H9 (cell line): ENCODE measurements around the gene EIF2AK2. TPM values are rescaled to one million over a fixed set of nuclear protein-coding genes. Genes with fewer than 3 reads are reported as not detected.

Source experiments
- DNase-seq: peaks from one replicate; pipeline ENCODE4 v3.0.0-alpha.2; 2017
- H2AFZ ChIP-seq: one replicate; pipeline ENCODE4 v1.6.1; 2013; ENCODE audit warnings: mild to moderate bottlenecking, low read length, control low read depth, moderate library complexity
- H2AK5ac ChIP-seq: 2 replicates; pipeline ENCODE4 v1.6.1; 2013; ENCODE audit warnings: low read length, control low read depth, mixed read lengths; ENCODE audit not compliant: insufficient read length
- H2BK120ac ChIP-seq: one replicate; pipeline ENCODE4 v1.6.1; 2013; ENCODE audit warnings: low read depth, mild to moderate bottlenecking, low read length, control low read depth, inconsistent platforms; ENCODE audit not compliant: poor library complexity, severe bottlenecking
- H2BK12ac ChIP-seq: 2 replicates; pipeline ENCODE4 v1.6.1; 2013; ENCODE audit warnings: low read length, control low read depth, mixed read lengths, low read depth; ENCODE audit not compliant: insufficient read length
- H2BK15ac ChIP-seq: 2 replicates; pipeline ENCODE4 v1.6.1; 2013; ENCODE audit warnings: low read depth, low read length, control low read depth
- H2BK20ac ChIP-seq: one replicate; pipeline ENCODE4 v1.6.1; 2013; ENCODE audit warnings: low read depth, mild to moderate bottlenecking, low read length, control low read depth, inconsistent platforms; ENCODE audit not compliant: poor library complexity, severe bottlenecking
- H2BK5ac ChIP-seq: 2 replicates; pipeline ENCODE4 v1.6.1; 2013; ENCODE audit warnings: low read length, control low read depth, mixed read lengths; ENCODE audit not compliant: insufficient read length
- H3K14ac ChIP-seq: 2 replicates; pipeline ENCODE4 v1.6.1; 2013; ENCODE audit warnings: low read length, control low read depth; ENCODE audit not compliant: insufficient read depth
- H3K18ac ChIP-seq: 2 replicates; pipeline ENCODE4 v1.6.1; 2013; ENCODE audit warnings: low read depth, mild to moderate bottlenecking, mixed read lengths, low read length, control low read depth; ENCODE audit not compliant: insufficient read length
- H3K23ac ChIP-seq: 2 replicates; pipeline ENCODE4 v1.6.1; 2013; ENCODE audit warnings: low read length, control low read depth, mixed read lengths, low read depth; ENCODE audit not compliant: insufficient read length
- H3K23me2 ChIP-seq: 2 replicates; pipeline ENCODE4 v1.6.1; 2013; ENCODE audit warnings: low read depth, mild to moderate bottlenecking, mixed read lengths, low read length, control low read depth; ENCODE audit not compliant: insufficient read length, poor library complexity, severe bottlenecking
- H3K27ac ChIP-seq: 2 replicates; pipeline ENCODE4 v1.5.1; 2013; ENCODE audit warnings: low read length, control low read depth, mixed read lengths, low read depth; ENCODE audit not compliant: insufficient read length
- H3K27me3 ChIP-seq: 2 replicates; pipeline ENCODE4 v1.6.1; 2013; ENCODE audit warnings: low read length, control low read depth, inconsistent platforms; ENCODE audit not compliant: insufficient read depth
- H3K4ac ChIP-seq: 2 replicates; pipeline ENCODE4 v1.6.1; 2013; ENCODE audit warnings: low read depth, mild to moderate bottlenecking, control low read depth, inconsistent platforms, low read length, moderate library complexity
- H3K4me1 ChIP-seq: 2 replicates; pipeline ENCODE4 v1.6.1; 2013; ENCODE audit warnings: low read length, control low read depth, inconsistent platforms; ENCODE audit not compliant: insufficient read depth
- H3K4me2 ChIP-seq: 2 replicates; pipeline ENCODE4 v1.6.1; 2013; ENCODE audit warnings: low read length, control low read depth, mixed read lengths; ENCODE audit not compliant: insufficient read length, insufficient read depth
- H3K56ac ChIP-seq: 2 replicates; pipeline ENCODE4 v1.6.1; 2013; ENCODE audit warnings: low read depth, mild to moderate bottlenecking, mixed read lengths, low read length, control low read depth; ENCODE audit not compliant: insufficient read length
- H3K79me1 ChIP-seq: 2 replicates; pipeline ENCODE4 v1.6.1; 2013; ENCODE audit warnings: low read depth, mild to moderate bottlenecking, moderate library complexity, low read length, control low read depth, inconsistent platforms; ENCODE audit not compliant: insufficient read depth, poor library complexity, severe bottlenecking
- H3K79me2 ChIP-seq: 2 replicates; pipeline ENCODE4 v1.6.1; 2013; ENCODE audit warnings: low read length, control low read depth, inconsistent platforms; ENCODE audit not compliant: insufficient read depth
- H3K9ac ChIP-seq: 2 replicates; pipeline ENCODE4 v1.6.1; 2013; ENCODE audit warnings: low read length, control low read depth, mixed read lengths; ENCODE audit not compliant: insufficient read length; ENCODE audit errors: extremely low read depth
- H3K9me3 ChIP-seq: one replicate; pipeline ENCODE4 v1.6.1; 2013; ENCODE audit warnings: low read depth, low read length, inconsistent platforms; ENCODE audit not compliant: control insufficient read depth
- H3T11ph ChIP-seq: one replicate; pipeline ENCODE4 v1.6.1; 2013; ENCODE audit warnings: mild to moderate bottlenecking, low read length, control low read depth, inconsistent platforms
- H4K20me1 ChIP-seq: one replicate; pipeline ENCODE4 v1.6.1; 2013; ENCODE audit not compliant: control insufficient read depth, insufficient read length, insufficient read depth
- H4K5ac ChIP-seq: 2 replicates; pipeline ENCODE4 v1.6.1; 2013; ENCODE audit warnings: low read depth, mild to moderate bottlenecking, mixed read lengths, low read length, control low read depth; ENCODE audit not compliant: insufficient read length
- H4K8ac ChIP-seq: replicated peaks from 2 replicates; pipeline ENCODE4 v1.6.1; 2013; ENCODE audit warnings: low read length, control low read depth, mixed read lengths, low read depth; ENCODE audit not compliant: insufficient read length
- H4K91ac ChIP-seq: 2 replicates; pipeline ENCODE4 v1.6.1; 2013; ENCODE audit warnings: low read depth, mild to moderate bottlenecking, moderate library complexity, mixed read lengths, low read length, control low read depth; ENCODE audit not compliant: insufficient read length
- H3K27ac Mint-ChIP-seq, 3 experiments: 2 replicates in 2 of 3; 3 replicates in 1 of 3; pipeline ENCODE4 v1.8.0; 2020 to 2021; ENCODE audit warnings: mixed read lengths in 3 of 3, mild to moderate bottlenecking in 1 of 3, moderate library complexity in 1 of 3
- H3K27me3 Mint-ChIP-seq: 2 replicates; pipeline ENCODE4 v1.8.0; 2021; ENCODE audit warnings: low read depth, mild to moderate bottlenecking, moderate library complexity, mixed read lengths
- H3K36me3 Mint-ChIP-seq, 3 experiments: 2 replicates in 2 of 3; 3 replicates in 1 of 3; pipeline ENCODE4 v1.8.0; 2020 to 2021; ENCODE audit warnings: low read depth in 3 of 3, mixed read lengths in 3 of 3; ENCODE audit not compliant: insufficient read depth in 1 of 3
- H3K4me1 Mint-ChIP-seq, 2 experiments: 2 replicates each; pipeline ENCODE4 v1.8.0; 2020; ENCODE audit warnings: mixed read lengths in 2 of 2
- H3K4me3 Mint-ChIP-seq, 2 experiments: 2 replicates in 1 of 2; 3 replicates in 1 of 2; pipeline ENCODE4 v1.8.0; 2020 to 2021; ENCODE audit warnings: mild to moderate bottlenecking in 2 of 2, mixed read lengths in 2 of 2, moderate library complexity in 1 of 2
- H3K9me3 Mint-ChIP-seq, 2 experiments: 2 replicates in 1 of 2; 3 replicates in 1 of 2; pipeline ENCODE4 v1.8.0; 2020; ENCODE audit warnings: mild to moderate bottlenecking in 2 of 2, mixed read lengths in 2 of 2, moderate library complexity in 1 of 2
- WGBS: extraction: QIAGEN DNeasy Blood & Tissue Kit; methylation state at CpG from one replicate; pipeline ENCODE4 v1.1.7; 2013; ENCODE audit warnings: missing lambda C conversion rate, low lambda C conversion rate, mixed read lengths; ENCODE audit not compliant: insufficient read length; ENCODE audit errors: extremely low coverage; 5-methylcytosine and 5-hydroxymethylcytosine counted together
- total RNA-seq: library from RNA; stranded (reverse); gene quantifications from 2 replicates; pipeline ENCODE4 v1.2.1, GENCODE V29; 2021
- TF ChIP-seq, protein P1 (sequence below): fragments of 200-600 bp; sonication (generic); conservative IDR thresholded peaks from 3 replicates; pipeline ENCODE4 v1.8.0; 2021; ENCODE audit warnings: antibody characterized with exemption, mild to moderate bottlenecking

EIF2AK2 gene
- total RNA-seq, 1 experiment from 2014 or later = 55.7 TPM

DNA sequence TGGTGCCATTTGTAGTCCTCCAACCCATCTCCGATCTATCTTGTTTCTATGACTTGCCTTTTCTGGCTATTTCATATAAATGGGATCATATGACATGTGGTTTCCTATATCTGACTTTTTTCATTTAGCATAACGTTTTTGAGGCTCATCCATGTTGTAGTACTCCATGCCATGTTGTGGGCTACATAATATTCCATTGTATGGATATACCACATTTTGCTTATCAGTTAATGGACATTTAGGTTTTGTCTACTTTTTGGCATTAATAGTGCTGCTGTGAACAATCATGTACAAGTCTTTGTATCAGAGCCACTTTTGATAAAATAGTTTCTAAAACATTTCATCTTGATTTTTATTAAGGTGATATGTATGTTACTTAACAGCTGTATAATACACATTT is 46.9 kb upstream of the EIF2AK2 start:
- no peak overlapping the region for H4K8ac ChIP-seq
- peaks cover 32 to 37% of the 10 kb centered on the region in 2 experiments for H3K9me3 Mint-ChIP-seq
- H3T11ph ChIP-seq = no peak overlapping the region
- no peak overlapping the region for H3K23ac ChIP-seq
- H3K79me1 ChIP-seq = no peaks in the 10 kb centered on the region
- no peak overlapping the region for H2BK20ac ChIP-seq
- no peak overlapping the region for H2BK12ac ChIP-seq
- peaks cover 67 to 78% (median 74%) of the 10 kb centered on the region in 3 experiments for H3K36me3 Mint-ChIP-seq
- no peak overlapping the region for H4K5ac ChIP-seq
- no CpG with 5 or more reads among the region's 2 CpGs for WGBS
- TF ChIP-seq, protein P1, sequence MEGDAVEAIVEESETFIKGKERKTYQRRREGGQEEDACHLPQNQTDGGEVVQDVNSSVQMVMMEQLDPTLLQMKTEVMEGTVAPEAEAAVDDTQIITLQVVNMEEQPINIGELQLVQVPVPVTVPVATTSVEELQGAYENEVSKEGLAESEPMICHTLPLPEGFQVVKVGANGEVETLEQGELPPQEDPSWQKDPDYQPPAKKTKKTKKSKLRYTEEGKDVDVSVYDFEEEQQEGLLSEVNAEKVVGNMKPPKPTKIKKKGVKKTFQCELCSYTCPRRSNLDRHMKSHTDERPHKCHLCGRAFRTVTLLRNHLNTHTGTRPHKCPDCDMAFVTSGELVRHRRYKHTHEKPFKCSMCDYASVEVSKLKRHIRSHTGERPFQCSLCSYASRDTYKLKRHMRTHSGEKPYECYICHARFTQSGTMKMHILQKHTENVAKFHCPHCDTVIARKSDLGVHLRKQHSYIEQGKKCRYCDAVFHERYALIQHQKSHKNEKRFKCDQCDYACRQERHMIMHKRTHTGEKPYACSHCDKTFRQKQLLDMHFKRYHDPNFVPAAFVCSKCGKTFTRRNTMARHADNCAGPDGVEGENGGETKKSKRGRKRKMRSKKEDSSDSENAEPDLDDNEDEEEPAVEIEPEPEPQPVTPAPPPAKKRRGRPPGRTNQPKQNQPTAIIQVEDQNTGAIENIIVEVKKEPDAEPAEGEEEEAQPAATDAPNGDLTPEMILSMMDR = no peak
- no peak overlapping the region for H2BK120ac ChIP-seq
- H3K9me3 ChIP-seq = peaks cover 6% of the 10 kb centered on the region
- H3K4me2 ChIP-seq = no peak overlapping the region
- H2AK5ac ChIP-seq = no peak overlapping the region
- no peak overlapping the region for H2BK5ac ChIP-seq
- peak overlapping the region in 2 of 3 experiments; percentile 82 to 99; a peak in 4 of 7 replicates for H3K27ac Mint-ChIP-seq
- H3K14ac ChIP-seq = no peak overlapping the region
- H3K4me1 Mint-ChIP-seq = peaks cover 61% of the 10 kb centered on the region in 2 experiments
- no peak overlapping the region for H3K9ac ChIP-seq
- no peak for DNase-seq
- H3K4ac ChIP-seq = no peak overlapping the region
- H3K56ac ChIP-seq = no peak overlapping the region
- no peak overlapping the region for H3K27ac ChIP-seq
- H3K18ac ChIP-seq = no peak overlapping the region
- no peaks in the 10 kb centered on the region for H4K20me1 ChIP-seq
- H3K4me1 ChIP-seq = peaks cover 2% of the 10 kb centered on the region; the same call in 1 of the 2 replicates
- no peaks in the 10 kb centered on the region for H3K23me2 ChIP-seq
- H3K27me3 Mint-ChIP-seq = no peaks in the 10 kb centered on the region
- H3K27me3 ChIP-seq = no peaks in the 10 kb centered on the region
- H3K4me3 Mint-ChIP-seq = no peak overlapping the region
- H2BK15ac ChIP-seq = no peak overlapping the region
- H2AFZ ChIP-seq = no peak overlapping the region
- H4K91ac ChIP-seq = no peak overlapping the region
- no peaks in the 10 kb centered on the region; the same call in 1 of the 2 replicates for H3K79me2 ChIP-seq
